PC-3 (cell line): Measurements from ENCODE around the gene KIAA1217. TPM values are rescaled to one million over a fixed set of nuclear protein-coding genes. Genes with fewer than 3 reads are reported as not detected.

ENCODE experiments used
- ATAC-seq: fragments of 200-7000 bp; cut with Tn5 transposase; 2 replicates; pipeline ENCODE4 v1.9.1; 2020; ENCODE audit warnings: mild to moderate bottlenecking, moderate library complexity
- BruUV-seq: library from RNA; stranded (reverse); fragments of 400-500 nt; replicated peaks from 2 replicates; lab custom pipeline; 2021; lab: Mats Ljungman, UMichigan
- CTCF ChIA-PET: fragments of 300-600 bp; sonication (Branson Sonifier 250); formaldehyde crosslinking; loops from one replicate; lab custom pipeline; 2022; ENCODE audit warnings: antibody characterized with exemption; lab: Charles Lee
- POLR2A ChIA-PET: fragments of 300-600 bp; sonication (Branson Sonifier 250); formaldehyde crosslinking; loops from one replicate; lab custom pipeline; 2022; ENCODE audit warnings: antibody characterized with exemption; ENCODE audit not compliant: unreplicated experiment; lab: Charles Lee
- DNase-seq: peaks from one replicate; pipeline ENCODE4 v3.0.0-alpha.2; 2015
- H2AFZ ChIP-seq: fragments of 300-600 bp; sonication (generic); 2 replicates; pipeline ENCODE4 v1.6.0; 2016; ENCODE audit warnings: antibody characterized with exemption, low read length
- H3F3A ChIP-seq: fragments of 300-600 bp; sonication (generic); one replicate; pipeline ENCODE4 v1.6.0; 2017; ENCODE audit warnings: antibody characterized with exemption, low read length, control low read depth, mild to moderate bottlenecking; ENCODE audit not compliant: unreplicated experiment
- H3K27ac ChIP-seq: fragments of 300-600 bp; sonication (generic); 2 replicates; pipeline ENCODE4 v1.5.1; 2016; ENCODE audit warnings: mild to moderate bottlenecking, low read length
- H3K27me3 ChIP-seq: fragments of 300-600 bp; sonication (generic); 2 replicates; pipeline ENCODE4 v1.6.1; 2016; ENCODE audit warnings: low read length, mixed read lengths
- H3K36me3 ChIP-seq: fragments of 300-600 bp; sonication (generic); 2 replicates; pipeline ENCODE4 v1.6.1; 2016; ENCODE audit warnings: low read depth, mixed run types, low read length, mixed read lengths
- H3K4me1 ChIP-seq: fragments of 300-600 bp; sonication (generic); 2 replicates; pipeline ENCODE4 v1.5.1; 2016; ENCODE audit warnings: low read length; ENCODE audit not compliant: insufficient read depth
- H3K4me2 ChIP-seq: fragments of 300-600 bp; sonication (generic); 2 replicates; pipeline ENCODE4 v1.6.0; 2016; ENCODE audit warnings: low read length
- H3K4me3 ChIP-seq: fragments of 300-600 bp; sonication (generic); 2 replicates; pipeline ENCODE4 v1.5.1; 2016; ENCODE audit warnings: mild to moderate bottlenecking, low read length, mixed read lengths
- H3K79me2 ChIP-seq: fragments of 300-600 bp; sonication (generic); 2 replicates; pipeline ENCODE4 v1.6.1; 2017; ENCODE audit warnings: low read length, mixed read lengths
- H3K9ac ChIP-seq: fragments of 300-600 bp; sonication (generic); 2 replicates; pipeline ENCODE4 v1.6.0; 2016; ENCODE audit warnings: mild to moderate bottlenecking, low read length
- H3K9me2 ChIP-seq: fragments of 300-600 bp; sonication (generic); replicated peaks from 2 replicates; pipeline ENCODE4 v1.6.1; 2016; ENCODE audit warnings: mixed run types, low read length, mixed read lengths
- H3K9me3 ChIP-seq: fragments of 300-600 bp; sonication (generic); 2 replicates; pipeline ENCODE4 v1.6.1; 2016; ENCODE audit warnings: low read length, mixed read lengths
- H4K20me1 ChIP-seq: fragments of 300-600 bp; sonication (generic); 2 replicates; pipeline ENCODE4 v1.6.1; 2016; ENCODE audit warnings: low read length, mixed read lengths
- CTCF ChIP-seq: fragments of 300-600 bp; sonication (generic); conservative IDR thresholded peaks from 2 replicates; pipeline ENCODE4 v1.5.1; 2017; ENCODE audit warnings: antibody characterized with exemption, low read depth, mild to moderate bottlenecking, low read length
- EZH2 ChIP-seq: fragments of 300-600 bp; sonication (generic); IDR thresholded peaks from one replicate; pipeline ENCODE4 v1.6.1; 2017; ENCODE audit warnings: antibody characterized with exemption, mild to moderate bottlenecking, low read length; ENCODE audit not compliant: unreplicated experiment
- EZH2phosphoT487 ChIP-seq: fragments of 300-600 bp; sonication (generic); IDR thresholded peaks from 2 replicates; pipeline ENCODE4 v1.6.1; 2018; ENCODE audit warnings: mild to moderate bottlenecking, antibody characterized with exemption, low read length, borderline replicate concordance
- intact Hi-C: fragments of 100-400 bp; cut with micrococcal nuclease; formaldehyde crosslinking; loops from 2 replicates; pipeline ENCODE4 v1.9.0; 2023
- total RNA-seq: library from RNA; depleted of rRNA; stranded (reverse); fragments of >200 nt; gene quantifications from 2 replicates; pipeline ENCODE4 v1.2.3, GENCODE V29; 2014

The KIAA1217 gene
- total RNA-seq, 1 experiment from 2014 or later: 16.0 TPM

- H3F3A ChIP-seq: peaks cover 4% of the 10 kb centered on the region
- no peaks in the 10 kb centered on the region for H3K9me2 ChIP-seq
- H3K4me2 ChIP-seq: no peak overlapping the region
- H3K9me3 ChIP-seq: no peaks in the 10 kb centered on the region
- peaks cover 30% of the 10 kb centered on the region for H3K4me1 ChIP-seq
- H4K20me1 ChIP-seq: no peaks in the 10 kb centered on the region
- no peak overlapping the region for H3K4me3 ChIP-seq
- no peak for ATAC-seq
- no peaks in the 10 kb centered on the region for H3K79me2 ChIP-seq
- H2AFZ ChIP-seq: no peak overlapping the region
- POLR2A ChIA-PET: no interaction called here
- no peak overlapping the region for H3K9ac ChIP-seq
- H3K36me3 ChIP-seq: no peaks in the 10 kb centered on the region
- DNase-seq: no peak
- TF ChIP-seq EZH2phosphoT487 (no peak), EZH2 (no peak), CTCF (no peak)
- no peaks in the 10 kb centered on the region for H3K27me3 ChIP-seq
- CTCF ChIA-PET: no interaction called here
- H3K27ac ChIP-seq: no peak overlapping the region
- BruUV-seq: no TSS peak
- intact Hi-C loops: no loop called here
Measured at GRCh38 chr10:24453404-24453830, 244.5 kb downstream of the KIAA1217 start.

GRCh38 chr10:24453973-24454372 is 245.0 kb downstream of the KIAA1217 start:
- Histone ChIP-seq H3K9me2 (no peaks in the 10 kb centered on the region), H3K36me3 (no peaks in the 10 kb centered on the region), H4K20me1 (no peaks in the 10 kb centered on the region), H3K79me2 (no peaks in the 10 kb centered on the region), H2AFZ (no peak overlapping the region), H3F3A (peaks cover 4% of the 10 kb centered on the region), H3K4me3 (no peak overlapping the region), H3K27me3 (no peaks in the 10 kb centered on the region), H3K4me1 (peaks cover 30% of the 10 kb centered on the region), H3K9me3 (no peaks in the 10 kb centered on the region), H3K27ac (no peak overlapping the region), H3K9ac (no peak overlapping the region), H3K4me2 (no peak overlapping the region)
- ATAC-seq (no peak), DNase-seq (no peak)
- TF ChIP-seq EZH2 (no peak), EZH2phosphoT487 (no peak), CTCF (no peak)
- ChIA-PET CTCF (no interaction called here), POLR2A (no interaction called here)
- intact Hi-C loops: no loop called here
- no TSS peak for BruUV-seq

GRCh38 chr10:24455447-24455846 is 246.5 kb downstream of the KIAA1217 start:
- no peaks in the 10 kb centered on the region for H4K20me1 ChIP-seq
- POLR2A ChIA-PET: no interaction called here
- H3K4me1 ChIP-seq: peaks cover 30% of the 10 kb centered on the region
- H3F3A ChIP-seq: peaks cover 4% of the 10 kb centered on the region
- H3K27ac ChIP-seq: peak overlapping the region; percentile 84
- H3K4me2 ChIP-seq: peak overlapping the region; percentile 23; the same call in 1 of the 2 replicates
- no TSS peak for BruUV-seq
- ATAC-seq (no peak), DNase-seq (no peak)
- CTCF ChIA-PET: no interaction called here
- H3K36me3 ChIP-seq: no peaks in the 10 kb centered on the region
- H3K4me3 ChIP-seq: no peak overlapping the region
- H3K9me3 ChIP-seq: no peaks in the 10 kb centered on the region
- H3K9me2 ChIP-seq: no peaks in the 10 kb centered on the region
- H3K9ac ChIP-seq: peak overlapping the region; percentile 51; the same call in 1 of the 2 replicates
- H2AFZ ChIP-seq: no peak overlapping the region
- H3K27me3 ChIP-seq: no peaks in the 10 kb centered on the region
- no peaks in the 10 kb centered on the region for H3K79me2 ChIP-seq
- TF ChIP-seq EZH2phosphoT487 (no peak), EZH2 (no peak), CTCF (no peak)
- intact Hi-C loops: no loop called here
